Karpas-422 (cell line): Measurements from ENCODE around the gene CLEC4A. TPM values are rescaled to one million over a fixed set of nuclear protein-coding genes. Genes with fewer than 3 reads are reported as not detected.
A peak's percentile ranks its signal among the peaks of the same experiment; 100 is the strongest.
"Not testable (repeated sequence)": the region's sequence is repeated elsewhere in the genome, so short reads cannot be mapped to it uniquely, and the experiment has no call there.

Experiments
- DNase-seq: peaks from one replicate; pipeline ENCODE4 v3.0.0-alpha.2; 2015
- H2AFZ ChIP-seq: fragments of 200-600 bp; sonication (generic); 2 replicates; pipeline ENCODE4 v1.6.1; 2014; ENCODE audit warnings: antibody characterized with exemption, low read length, mixed read lengths
- H3K27ac ChIP-seq: fragments of 200-600 bp; sonication (generic); 2 replicates; pipeline ENCODE4 v1.5.1; 2014; ENCODE audit warnings: mild to moderate bottlenecking, low read length, moderate library complexity
- H3K27me3 ChIP-seq: fragments of 200-600 bp; sonication (generic); 2 replicates; pipeline ENCODE4 v1.6.1; 2014; ENCODE audit warnings: low read length, mixed read lengths
- H3K36me3 ChIP-seq: fragments of 200-600 bp; sonication (generic); 2 replicates; pipeline ENCODE4 v1.6.1; 2014; ENCODE audit warnings: low read length, mixed read lengths; ENCODE audit not compliant: insufficient read depth
- H3K4me1 ChIP-seq: fragments of 200-600 bp; sonication (generic); 2 replicates; pipeline ENCODE4 v1.6.1; 2014; ENCODE audit warnings: mild to moderate bottlenecking, low read length, mixed read lengths
- H3K4me2 ChIP-seq: fragments of 200-600 bp; sonication (generic); 2 replicates; pipeline ENCODE4 v1.6.1; 2014; ENCODE audit warnings: low read length, low read depth, mild to moderate bottlenecking; ENCODE audit not compliant: poor library complexity, severe bottlenecking
- H3K4me3 ChIP-seq: fragments of 200-600 bp; sonication (generic); 2 replicates; pipeline ENCODE4 v1.5.1; 2014; ENCODE audit warnings: mild to moderate bottlenecking, antibody characterized with exemption, low read length, mixed read lengths
- H3K79me2 ChIP-seq: fragments of 200-600 bp; sonication (generic); 2 replicates; pipeline ENCODE4 v1.6.1; 2014; ENCODE audit warnings: mild to moderate bottlenecking, low read length, mixed read lengths
- H3K9ac ChIP-seq: fragments of 200-600 bp; sonication (generic); 2 replicates; pipeline ENCODE4 v1.6.0; 2014; ENCODE audit warnings: low read length
- H3K9me2 ChIP-seq: fragments of 200-600 bp; sonication (generic), shearing (Covaris generic); replicated peaks from 2 replicates; pipeline ENCODE4 v1.6.0; 2014; ENCODE audit warnings: mild to moderate bottlenecking, low read length, moderate library complexity; ENCODE audit not compliant: insufficient read depth
- H3K9me3 ChIP-seq: fragments of 300-700, 200-600 bp; sonication (generic); 2 replicates; pipeline ENCODE4 v1.6.1; 2014; ENCODE audit warnings: low read length, mixed read lengths
- H4K20me1 ChIP-seq: fragments of 200-600 bp; sonication (generic); 2 replicates; pipeline ENCODE4 v1.6.1; 2014; ENCODE audit warnings: mild to moderate bottlenecking, antibody characterized with exemption, low read length, low read depth; ENCODE audit not compliant: insufficient read depth
- total RNA-seq: library from RNA; depleted of rRNA; stranded (reverse); fragments of >200 nt; shearing (Covaris generic); gene quantifications from 2 replicates; pipeline ENCODE4 v1.2.3, GENCODE V29; 2014; ENCODE audit warnings: low replicate concordance; rRNA removed

CLEC4A gene
- total RNA-seq, 1 experiment from 2014 or later, result not detected

DNA sequence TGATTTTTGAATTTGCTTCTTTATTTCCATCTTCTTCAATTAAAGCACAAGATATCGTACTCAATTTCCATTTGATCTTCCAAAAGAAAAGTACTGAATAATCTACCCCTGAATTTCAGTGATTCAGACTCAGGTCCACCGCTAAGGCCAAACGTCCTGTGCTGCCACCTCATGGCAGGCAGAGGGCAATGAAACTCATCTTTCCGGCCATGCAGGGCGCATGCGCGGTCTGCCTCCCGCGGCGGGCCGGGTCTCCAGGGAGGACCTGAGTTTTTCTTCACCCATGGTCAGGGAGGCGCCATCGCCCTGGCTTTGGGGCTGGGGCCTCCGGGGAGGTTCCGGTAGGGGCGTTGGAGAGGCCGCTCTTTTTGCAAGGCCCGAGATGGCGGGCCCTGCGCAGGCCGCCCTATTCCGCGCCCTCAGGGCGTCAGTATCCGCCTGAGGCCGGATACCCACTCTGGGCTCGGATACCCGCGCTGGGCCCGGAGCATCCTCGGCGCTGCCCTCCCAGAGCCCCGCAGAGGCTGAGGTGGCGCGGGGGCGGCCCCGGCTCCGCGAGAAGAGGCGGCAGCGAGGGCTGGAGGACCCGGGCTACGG lies 56.7 kb downstream of the CLEC4A start:
- Histone ChIP-seq H3K4me2 (peak overlapping the region; percentile 73), H3K4me3 (peak overlapping the region; percentile 62), H3K9ac (peak overlapping the region; percentile 66)
- not testable (repeated sequence) for H2AFZ ChIP-seq, H4K20me1 ChIP-seq, H3K9me3 ChIP-seq, H3K9me2 ChIP-seq, H3K27ac ChIP-seq, H3K36me3 ChIP-seq, H3K27me3 ChIP-seq, H3K4me1 ChIP-seq, H3K79me2 ChIP-seq
- peak; percentile 83 for DNase-seq

DNA sequence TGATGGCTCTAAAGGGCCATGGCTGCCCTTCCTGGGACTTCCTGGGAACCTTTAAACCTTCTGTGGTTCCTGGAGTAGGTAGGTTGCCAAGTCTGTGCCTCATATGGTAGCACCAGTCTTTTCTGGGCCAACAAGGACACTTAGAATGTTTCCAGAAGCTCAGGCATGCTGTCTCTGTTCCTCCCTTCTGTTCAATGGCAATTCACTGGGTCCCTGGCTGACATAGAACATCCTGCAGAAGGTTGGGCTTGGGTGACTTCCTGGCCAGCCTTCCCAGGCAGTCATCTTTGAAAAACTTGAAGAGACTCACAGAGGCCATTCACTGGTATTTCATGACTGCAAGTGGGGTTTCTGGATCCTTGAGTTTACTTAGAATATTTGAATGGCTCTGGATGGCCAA lies 57.9 kb downstream of the CLEC4A start:
- not testable (repeated sequence) for H3K4me1 ChIP-seq, H3K27ac ChIP-seq, H3K27me3 ChIP-seq, DNase-seq, H3K9me3 ChIP-seq, H3K4me3 ChIP-seq, H4K20me1 ChIP-seq, H3K9ac ChIP-seq, H3K79me2 ChIP-seq, H3K36me3 ChIP-seq, H3K4me2 ChIP-seq, H2AFZ ChIP-seq, H3K9me2 ChIP-seq

DNA sequence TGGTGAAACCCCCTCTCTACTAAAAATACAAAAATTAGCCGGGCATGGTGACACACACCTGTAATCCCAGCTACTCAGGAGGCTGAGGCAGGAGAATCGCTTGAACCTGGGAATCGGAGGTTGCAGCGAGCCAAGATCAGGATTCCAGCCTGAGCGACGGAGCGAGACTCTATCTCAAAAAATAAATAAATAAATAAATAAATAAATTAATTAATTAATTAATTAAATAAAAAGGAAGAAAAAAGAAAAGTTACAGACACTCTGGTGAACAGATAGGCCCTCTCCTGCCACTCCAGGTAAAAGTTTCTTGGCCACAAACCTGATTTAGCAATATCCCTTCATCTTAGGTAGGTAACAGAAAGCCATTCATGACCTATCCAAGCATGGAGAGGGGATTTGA lies 59.5 kb downstream of the CLEC4A start:
- H3K9ac ChIP-seq, H3K79me2 ChIP-seq, H3K4me1 ChIP-seq, H2AFZ ChIP-seq, H3K27me3 ChIP-seq, H3K4me3 ChIP-seq, H3K36me3 ChIP-seq, H3K9me2 ChIP-seq, DNase-seq, H4K20me1 ChIP-seq, H3K9me3 ChIP-seq, H3K4me2 ChIP-seq, H3K27ac ChIP-seq: not testable (repeated sequence)

DNA sequence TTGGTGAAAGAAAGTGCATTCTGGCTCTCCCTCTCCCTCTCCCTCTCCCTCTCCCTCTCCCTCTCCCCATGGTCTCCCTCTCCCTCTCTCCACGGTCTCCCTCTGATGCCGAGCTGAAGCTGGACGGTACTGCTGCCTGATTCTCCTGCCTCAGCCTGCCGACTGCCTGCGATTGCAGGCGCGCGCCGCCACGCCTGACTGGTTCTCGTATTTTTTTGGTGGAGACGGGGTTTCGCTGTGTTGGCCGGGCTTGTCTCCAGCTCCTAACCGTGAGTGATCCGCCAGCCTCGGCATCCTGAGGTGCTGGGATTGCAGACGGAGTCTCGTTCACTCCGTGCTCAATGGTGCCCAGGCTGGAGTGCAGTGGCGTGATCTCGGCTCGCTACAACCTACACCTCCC lies 59.9 kb downstream of the CLEC4A start:
- not testable (repeated sequence) for DNase-seq, H3K4me3 ChIP-seq, H2AFZ ChIP-seq, H4K20me1 ChIP-seq, H3K36me3 ChIP-seq, H3K9me2 ChIP-seq, H3K4me2 ChIP-seq, H3K9ac ChIP-seq, H3K27ac ChIP-seq, H3K79me2 ChIP-seq, H3K27me3 ChIP-seq, H3K4me1 ChIP-seq, H3K9me3 ChIP-seq

DNA sequence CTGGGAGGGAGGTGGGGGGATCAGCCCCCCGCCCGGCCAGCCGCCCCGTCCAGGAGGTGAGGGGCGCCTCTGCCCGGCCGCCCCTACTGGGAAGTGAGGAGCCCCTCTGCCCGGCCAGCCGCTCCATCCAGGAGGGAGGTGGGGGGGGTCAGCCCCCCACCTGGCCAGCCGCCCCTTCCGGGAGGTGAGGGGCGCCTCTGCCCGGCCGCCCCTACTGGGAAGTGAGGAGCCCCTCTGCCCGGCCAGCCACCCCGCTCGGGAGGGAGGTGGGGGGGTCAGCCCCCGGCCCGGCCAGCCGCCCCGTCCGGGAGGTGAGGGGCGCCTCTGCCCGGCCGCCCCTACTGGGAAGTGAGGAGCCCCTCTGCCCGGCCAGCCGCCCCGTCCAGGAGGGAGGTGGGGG lies 60.8 kb downstream of the CLEC4A start:
- not testable (repeated sequence) for H3K27ac ChIP-seq, H3K4me3 ChIP-seq, H3K9ac ChIP-seq, H3K36me3 ChIP-seq, H3K4me2 ChIP-seq, H3K9me2 ChIP-seq, H3K27me3 ChIP-seq, H4K20me1 ChIP-seq, H3K4me1 ChIP-seq, H3K9me3 ChIP-seq, H2AFZ ChIP-seq, DNase-seq, H3K79me2 ChIP-seq

DNA sequence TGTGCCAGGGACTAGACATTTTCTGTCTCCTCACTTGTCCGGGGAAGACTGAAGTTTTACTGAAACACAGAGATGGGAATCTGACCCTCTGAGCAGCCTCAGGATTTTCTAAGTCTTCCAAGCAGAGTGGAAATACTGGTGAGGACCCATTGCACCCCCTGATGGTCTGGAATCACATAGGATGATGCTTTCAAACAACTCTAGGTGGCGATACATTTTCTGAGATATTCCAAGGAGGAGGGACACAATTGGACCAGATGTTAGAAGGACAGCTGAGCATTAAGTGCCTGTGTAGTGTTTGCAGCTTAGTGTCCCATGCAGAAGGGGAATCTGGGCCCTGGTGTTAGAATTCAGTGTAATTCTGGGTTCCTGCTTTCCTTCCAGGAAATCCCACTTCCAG lies 64.7 kb downstream of the CLEC4A start:
- not testable (repeated sequence) for DNase-seq, H3K9ac ChIP-seq, H2AFZ ChIP-seq, H3K36me3 ChIP-seq, H3K9me2 ChIP-seq, H4K20me1 ChIP-seq, H3K79me2 ChIP-seq, H3K4me1 ChIP-seq, H3K4me3 ChIP-seq, H3K27me3 ChIP-seq, H3K4me2 ChIP-seq, H3K9me3 ChIP-seq, H3K27ac ChIP-seq

Other genes with a start within 250 kb of the CLEC4A start
- 20.1 and 38.2 TPM in 2 replicates for gene SLC2A3, start 187.4 kb upstream of the CLEC4A start, total RNA-seq
- 8.5 and 9.0 TPM in 2 replicates for gene FOXJ2, start 90.9 kb upstream of the CLEC4A start, total RNA-seq
- 2.2 and 3.2 TPM in 2 replicates for gene C3AR1, start 57.3 kb upstream of the CLEC4A start, total RNA-seq
- gene NECAP1, start 41.3 kb upstream of the CLEC4A start, total RNA-seq, result 33.2 and 42.8 TPM in 2 replicates
- 0.04 TPM in 1 of 2 replicates, not detected in the other for gene ZNF705A, start 33.4 kb downstream of the CLEC4A start, total RNA-seq
- gene FAM90A1, start 104.0 kb downstream of the CLEC4A start, total RNA-seq, result not detected in 2 replicates